ENCODE results near the gene GSN.

- no peak for TF ChIP-seq CTCF (IDR thresholded peaks at IDR 0.05 in 4 of 5, conservative IDR thresholded peaks at IDR 0.05 in 1 of 5)
- TF ChIP-seq POLR2A (IDR thresholded peaks at IDR 0.05), result no peak
These were observed 11.9 kb downstream of the GSN start for GRCh38 chr9:121279776-121280388.
